Fibroblast of skin of scalp (primary cell): ENCODE data around the gene FAM83C.
A peak's percentile ranks its signal among the peaks of the same experiment; 100 is the strongest.
"Not testable (repeated sequence)": the region's sequence is repeated elsewhere in the genome, so short reads cannot be mapped to it uniquely, and the experiment has no call there.

ENCODE experiments used
- DNase-seq: peaks from one replicate; pipeline ENCODE4 v3.0.0-alpha.2; 2013

The FAM83C gene

DNA sequence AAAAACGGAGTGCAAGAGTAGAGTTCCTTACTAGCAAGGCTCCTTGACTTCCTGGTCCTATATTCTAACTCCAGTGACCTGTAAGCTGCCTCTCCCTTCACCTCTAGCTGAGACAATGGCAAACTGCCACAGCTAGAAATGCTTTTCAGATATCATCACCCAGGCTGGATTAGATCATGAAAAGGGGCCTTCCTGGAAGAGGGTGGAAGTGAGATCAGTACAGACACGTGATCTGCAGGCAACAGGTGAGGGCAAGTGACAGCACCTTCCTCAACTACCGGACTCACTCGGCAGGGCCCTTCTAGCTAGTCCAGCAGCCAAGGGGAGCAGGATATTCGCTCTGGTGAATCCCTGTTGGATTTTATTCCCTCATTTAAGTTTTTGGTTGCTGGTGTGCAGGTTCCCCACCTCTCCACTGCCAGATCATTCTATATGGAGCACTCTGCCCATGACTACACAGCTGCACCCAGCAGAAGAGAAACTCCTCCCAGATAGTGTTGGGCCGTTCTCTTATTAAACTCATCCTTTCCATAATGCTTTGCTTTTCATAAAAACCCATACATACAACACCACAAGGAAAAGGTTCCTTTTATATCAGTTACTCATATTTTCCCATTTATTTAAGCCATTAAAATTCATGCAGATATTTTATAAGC is 26.4 kb upstream of the FAM83C start:
- DNase-seq, result peak; percentile 83

DNA sequence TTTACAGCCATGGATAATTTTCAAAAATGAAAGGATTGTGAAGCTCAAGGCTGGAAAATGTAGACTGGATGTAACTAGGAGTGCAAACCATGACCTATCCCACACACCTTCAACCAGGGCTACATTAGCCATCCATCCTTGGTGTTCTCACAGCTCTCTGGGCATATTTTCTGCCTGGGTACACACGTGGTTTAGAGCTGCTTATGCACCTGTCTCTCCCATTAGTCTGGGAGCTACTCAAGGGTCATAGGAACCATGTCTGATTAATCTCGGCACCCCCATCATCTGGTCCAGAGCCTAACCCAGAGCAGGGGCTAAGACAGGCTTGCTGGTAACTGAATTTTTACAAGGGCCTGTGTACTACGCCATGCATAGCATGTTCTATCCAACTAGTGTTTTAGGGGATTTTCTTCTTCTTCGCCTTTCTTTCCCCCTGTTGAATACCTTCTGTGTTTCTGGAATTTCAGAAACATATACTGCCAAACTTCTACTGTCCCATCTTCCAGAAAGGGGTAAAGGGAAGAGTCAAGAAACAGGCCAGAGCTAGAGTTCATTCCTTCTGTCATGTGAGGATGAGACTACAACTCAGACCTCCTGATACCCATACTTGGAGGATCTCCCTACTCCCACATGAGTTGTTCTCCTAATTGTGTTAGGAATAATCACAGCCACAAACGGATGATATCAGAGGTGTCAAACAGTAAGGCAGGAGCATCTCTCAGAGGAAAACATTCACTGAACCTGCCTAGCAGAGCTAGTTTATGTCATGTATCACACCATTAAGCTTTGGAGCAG is 25.4 kb upstream of the FAM83C start:
- peak; percentile 62 for DNase-seq

GRCh38 chr20:35316086-35316485 is 23.9 kb upstream of the FAM83C start:
- no peak for DNase-seq

DNA sequence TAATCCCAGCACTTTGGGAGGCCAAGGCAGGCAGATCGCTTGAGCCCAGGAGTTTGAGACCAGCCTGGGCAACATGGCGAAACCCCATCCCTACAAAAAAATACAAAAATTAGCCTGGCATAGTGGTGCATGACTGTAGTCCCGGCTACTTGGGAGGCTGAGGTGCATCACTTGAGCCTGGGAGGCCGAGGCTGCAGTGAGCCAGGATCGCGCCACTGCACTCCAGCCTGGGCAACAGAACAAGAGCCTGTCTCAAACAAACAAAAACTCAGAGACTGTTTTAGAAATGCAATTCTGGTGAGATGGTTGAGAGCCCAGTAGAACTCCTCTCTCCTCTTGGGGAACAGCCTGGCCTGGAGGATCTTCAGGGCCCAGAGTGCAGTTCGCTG is 23.4 kb upstream of the FAM83C start:
- DNase-seq, result not testable (repeated sequence)

DNA sequence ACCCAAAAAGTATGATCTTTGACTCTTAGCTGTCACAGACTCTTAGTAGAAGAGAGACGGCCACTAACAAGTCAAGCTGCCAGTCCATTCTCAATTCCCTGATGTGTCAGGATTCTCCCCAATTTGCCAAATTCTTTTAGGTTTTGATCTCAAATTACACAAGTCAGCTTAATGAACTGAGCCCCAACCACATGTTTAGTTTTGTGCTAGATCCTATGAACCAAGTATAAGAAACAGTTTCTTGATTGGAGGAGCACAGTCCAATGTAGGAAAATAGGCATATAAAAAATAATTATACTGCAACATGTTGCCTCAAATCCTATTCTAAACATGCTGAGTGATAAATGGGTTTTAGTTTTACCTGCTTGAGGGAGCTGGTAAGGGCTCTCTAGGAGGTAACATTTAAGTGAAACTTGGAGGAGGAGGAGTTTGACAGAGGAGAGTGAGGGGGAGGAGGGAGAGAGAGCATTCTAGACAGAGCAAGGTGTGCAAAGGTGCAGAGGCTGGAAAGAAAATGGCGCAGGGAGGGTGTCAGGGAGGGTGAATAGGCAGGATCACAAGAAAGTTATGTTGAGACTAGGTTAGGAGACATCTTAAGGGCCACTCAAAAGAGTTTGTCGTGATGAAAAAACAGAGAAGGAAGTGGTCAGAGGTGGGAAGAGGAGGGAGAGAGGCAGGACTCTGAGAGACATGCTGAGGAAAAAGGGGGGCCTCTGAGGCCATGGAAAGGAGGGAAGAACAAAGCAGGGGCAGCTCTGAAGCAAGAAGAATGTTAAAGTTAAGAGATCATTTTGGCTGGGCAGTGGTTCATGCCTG is 22.8 kb upstream of the FAM83C start:
- no peak for DNase-seq

DNA sequence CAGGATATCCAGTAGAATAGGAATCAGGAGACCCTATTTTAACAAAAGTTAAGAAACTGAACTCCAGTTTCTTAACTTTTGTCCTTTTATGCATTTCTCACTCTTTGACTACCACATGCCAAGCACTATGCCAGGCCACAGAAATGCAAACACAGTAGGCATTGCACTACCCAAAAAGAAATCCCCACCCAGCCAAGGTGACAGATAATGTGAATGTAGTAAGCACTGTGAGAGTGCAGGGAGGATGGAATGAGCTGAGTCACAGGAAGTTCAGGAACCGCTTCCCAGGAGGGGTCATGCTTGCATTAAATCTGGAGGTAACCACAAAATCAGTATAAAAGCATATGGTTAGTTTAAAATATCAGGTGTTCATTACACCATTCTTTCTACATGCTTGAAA is 20.1 kb upstream of the FAM83C start:
- DNase-seq, result peak; percentile 87

DNA sequence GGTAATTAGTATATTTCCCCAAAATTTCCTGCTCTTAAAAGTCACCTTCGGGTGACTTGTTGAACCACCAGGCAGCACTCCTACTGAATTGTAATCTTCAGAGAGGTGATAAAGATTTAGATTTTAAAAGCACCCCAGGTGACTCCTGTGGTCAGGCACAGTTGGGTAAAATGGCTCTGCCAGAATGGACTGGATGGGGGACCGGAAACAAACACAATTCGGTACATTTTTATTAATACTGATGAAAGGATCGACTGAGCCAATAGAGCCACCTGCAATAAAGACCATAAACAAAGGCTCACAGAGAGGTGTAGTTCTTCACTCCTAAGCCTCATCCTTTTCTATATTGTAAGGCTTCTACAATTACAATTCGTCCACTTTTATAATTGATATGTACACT is 19.6 kb upstream of the FAM83C start:
- DNase-seq, result no peak

DNA sequence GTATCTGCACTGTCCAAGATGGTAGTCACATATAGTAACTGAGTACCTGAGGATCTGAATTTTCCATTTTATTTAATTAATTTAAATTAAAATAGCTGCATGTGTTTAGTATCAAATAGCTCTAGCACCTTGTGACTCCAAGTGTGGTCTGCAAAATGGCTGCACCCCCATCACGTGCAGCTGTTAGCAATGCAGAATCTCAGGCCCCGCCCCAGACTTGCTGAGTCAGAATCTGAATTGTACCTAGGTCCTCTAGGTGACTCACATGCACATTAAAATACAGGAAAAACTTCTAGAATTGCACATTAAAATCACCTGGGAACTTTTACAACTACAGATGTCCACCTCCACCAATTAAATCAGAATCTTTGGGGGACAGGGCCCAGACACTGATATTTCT is 19.2 kb upstream of the FAM83C start:
- DNase-seq, result no peak

DNA sequence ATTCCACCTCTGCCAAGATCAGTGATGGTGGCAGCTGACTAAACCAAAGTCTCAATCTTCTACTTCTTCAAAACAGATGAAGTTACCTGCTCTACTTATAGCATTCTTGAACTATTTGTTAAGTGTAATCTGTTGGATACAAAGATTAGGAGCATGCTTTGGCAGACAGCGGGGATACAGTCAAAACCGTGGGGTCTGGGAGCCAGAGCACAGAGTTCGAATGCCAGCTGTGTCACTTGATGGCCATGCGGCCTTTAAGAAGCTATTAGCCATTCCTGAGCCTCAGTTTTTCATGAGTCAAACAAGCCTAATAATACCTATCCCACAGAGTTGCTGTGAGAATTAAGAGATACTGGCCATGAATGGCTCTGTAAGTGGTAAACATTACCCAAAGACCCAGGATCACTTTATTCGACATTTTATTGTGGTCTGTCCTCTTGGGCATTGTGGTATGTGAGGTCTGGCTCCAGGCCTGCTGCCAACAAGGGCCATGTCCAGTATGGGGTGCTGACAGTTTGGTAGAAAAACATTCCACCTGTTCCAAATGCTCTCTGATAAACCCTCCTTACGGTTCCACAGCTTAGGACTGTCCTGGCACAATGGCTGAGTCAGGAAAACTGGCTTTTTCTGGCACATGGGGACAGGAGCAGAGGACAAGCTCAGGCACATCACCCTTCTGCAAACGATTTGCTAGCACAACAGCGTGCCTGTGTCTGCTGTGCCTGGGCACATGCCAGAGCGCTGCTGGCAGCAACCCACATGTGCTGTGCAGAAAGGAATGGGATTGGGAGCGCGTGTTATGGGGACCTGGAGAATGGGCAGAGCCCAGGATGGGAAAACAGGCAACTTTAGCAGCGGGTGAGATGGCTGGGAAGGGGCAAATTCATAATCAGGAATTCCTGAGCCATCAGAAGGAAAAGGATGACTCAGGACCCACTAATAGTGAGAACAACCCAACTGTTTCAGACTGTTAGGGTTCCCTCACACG is 15.7 kb upstream of the FAM83C start:
- DNase-seq, result peak; percentile 94

DNA sequence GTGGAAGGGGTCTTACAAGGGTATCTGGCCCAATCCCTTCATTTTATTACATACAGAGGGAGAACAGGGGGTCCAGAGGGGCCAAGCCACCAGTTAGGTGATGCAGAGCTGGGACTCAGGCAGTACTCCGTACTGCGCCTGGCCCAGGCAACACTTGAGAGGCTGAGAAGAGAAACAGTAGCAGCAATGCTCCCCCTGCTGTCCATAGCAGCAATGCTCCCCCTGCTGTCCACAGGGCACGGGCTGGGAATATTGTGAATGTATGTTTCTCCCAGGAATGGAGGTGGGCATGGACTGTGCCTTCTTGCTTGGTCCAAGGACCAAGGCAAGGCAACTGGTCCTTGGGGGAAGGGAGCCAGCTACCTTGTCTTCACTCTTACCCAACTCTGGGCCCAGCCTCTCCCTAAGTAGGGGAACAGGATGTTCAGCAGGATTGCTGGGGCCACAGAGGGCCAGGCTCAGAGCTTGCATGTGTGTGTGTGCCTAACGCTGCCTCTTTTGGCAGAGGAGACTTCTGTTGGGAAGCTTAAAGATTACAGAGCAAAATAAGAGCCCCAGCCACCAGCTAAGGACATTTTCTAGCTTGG is 14.8 kb upstream of the FAM83C start:
- DNase-seq, result peak; percentile 87

- DNase-seq, result peak; percentile 100
Measured at GRCh38 chr20:35305682-35306556, 13.7 kb upstream of the FAM83C start.

- DNase-seq, result no peak
Measured at GRCh38 chr20:35304956-35305355, 12.7 kb upstream of the FAM83C start.

GRCh38 chr20:35303735-35304491 is 11.7 kb upstream of the FAM83C start:
- peak; percentile 91 for DNase-seq

DNA sequence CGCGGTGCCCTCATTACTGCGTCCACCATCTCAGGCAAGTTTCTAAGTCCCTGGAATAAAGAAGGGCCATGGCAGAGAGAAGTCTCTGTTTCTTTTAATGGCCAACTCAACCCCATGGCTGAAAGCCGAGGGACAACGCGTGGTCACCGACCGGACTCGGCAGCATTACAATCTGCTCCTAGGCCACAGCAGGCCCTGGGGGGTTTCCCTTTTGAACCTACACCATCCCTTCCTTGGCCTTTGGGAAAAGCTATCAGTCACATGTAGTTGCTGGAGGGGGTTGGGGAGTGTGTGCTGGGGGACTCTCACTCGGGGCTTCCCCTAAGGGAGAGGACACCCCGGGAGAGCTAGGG is 11.1 kb upstream of the FAM83C start:
- no peak for DNase-seq

GRCh38 chr20:35302421-35303335 is 10.5 kb upstream of the FAM83C start:
- peak; percentile 75 for DNase-seq

DNA sequence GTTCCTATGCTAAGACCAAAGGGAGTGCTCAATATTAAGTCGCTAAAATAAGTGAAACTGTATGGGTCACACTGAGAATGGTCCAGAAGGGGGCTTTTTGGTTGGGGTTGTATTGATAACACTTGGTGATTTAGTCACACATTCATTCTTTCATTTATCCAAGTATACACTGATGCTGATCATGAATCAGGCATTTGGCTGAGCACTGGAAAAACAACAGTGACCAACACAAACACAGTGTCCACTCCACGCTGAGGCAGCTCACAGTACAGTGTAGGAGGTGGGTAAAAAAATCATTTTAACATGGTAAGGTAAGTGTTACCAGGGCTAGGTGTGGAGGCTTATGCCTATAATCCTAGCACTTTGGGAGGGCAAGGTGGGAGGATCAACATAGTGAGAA is 9.2 kb upstream of the FAM83C start:
- no peak for DNase-seq

DNA sequence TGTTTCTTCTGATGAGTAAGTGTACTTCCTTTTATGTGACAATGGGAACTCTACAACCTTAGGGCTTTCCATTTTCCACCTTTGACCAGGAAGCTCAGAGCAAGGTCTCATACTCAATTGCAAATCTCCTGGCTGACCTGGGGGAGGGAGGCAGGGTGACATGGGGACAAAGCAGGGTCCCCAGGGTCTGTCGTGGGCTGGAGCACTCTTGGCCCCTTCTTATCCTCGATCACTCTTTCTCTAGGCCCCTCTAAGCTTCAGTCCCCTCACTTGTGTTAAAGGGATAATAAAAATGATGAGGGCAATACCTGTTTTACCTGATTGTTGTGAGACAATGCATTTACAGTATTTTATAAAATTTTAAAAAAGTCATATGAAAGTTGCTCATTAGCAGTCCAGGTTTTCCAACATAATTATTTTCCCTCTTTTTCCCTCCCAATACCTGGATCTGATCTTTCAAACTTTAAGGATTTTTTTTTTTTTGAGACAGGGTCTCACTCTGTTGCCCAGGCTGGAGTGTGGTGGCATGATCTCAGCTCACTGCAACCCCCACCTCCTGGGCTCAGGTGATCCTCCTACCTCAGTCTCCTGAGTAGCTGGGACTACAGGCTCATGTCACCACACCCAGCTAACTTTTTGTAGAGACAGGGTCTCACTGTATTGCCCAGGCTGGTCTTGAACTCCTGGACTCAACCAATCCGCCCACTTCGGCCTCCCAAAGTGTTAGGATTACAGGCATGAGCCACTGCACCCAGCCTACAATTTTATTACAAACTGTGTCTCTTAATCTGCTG is 8.4 kb upstream of the FAM83C start:
- no peak for DNase-seq

GRCh38 chr20:35299780-35300179 is 7.6 kb upstream of the FAM83C start:
- no peak for DNase-seq
